RWPE2 (cell line): ENCODE results near the gene HSPB8.

ENCODE experiments used
- ATAC-seq: fragments of 200-7000 bp; cut with Tn5 transposase; 3 replicates; pipeline ENCODE4 v1.9.1; 2021; ENCODE audit warnings: low read depth
- DNase-seq: peaks from one replicate; pipeline ENCODE4 v3.0.0-alpha.2; 2020; ENCODE audit warnings: low spot score
- H3K27ac ChIP-seq: fragments of 450-650 bp; 2 replicates; pipeline ENCODE4 v1.5.1; 2017; ENCODE audit warnings: mild to moderate bottlenecking; ENCODE audit not compliant: poor library complexity, severe bottlenecking
- H3K27me3 ChIP-seq: fragments of 250-450 bp; sonication (Bioruptor Pico); 2 replicates; pipeline ENCODE4 v1.5.1; 2021; ENCODE audit warnings: mild to moderate bottlenecking, moderate library complexity; ENCODE audit not compliant: insufficient read depth, poor library complexity, severe bottlenecking
- H3K36me3 ChIP-seq: fragments of 250-450 bp; sonication (Bioruptor Pico); 2 replicates; pipeline ENCODE4 v1.5.1; 2020; ENCODE audit warnings: low read depth, mild to moderate bottlenecking, moderate library complexity
- H3K4me1 ChIP-seq: fragments of 250-450 bp; sonication (Bioruptor Pico); 2 replicates; pipeline ENCODE4 v1.5.1; 2021; ENCODE audit warnings: mild to moderate bottlenecking, moderate library complexity; ENCODE audit not compliant: insufficient read depth, poor library complexity, severe bottlenecking
- H3K4me3 ChIP-seq: fragments of 250-450 bp; sonication (Bioruptor Pico); 2 replicates; pipeline ENCODE4 v1.5.1; 2021; ENCODE audit warnings: mild to moderate bottlenecking, moderate library complexity; ENCODE audit not compliant: severe bottlenecking
- H3K9me3 ChIP-seq: fragments of 250-450 bp; sonication (Bioruptor Pico); 2 replicates; pipeline ENCODE4 v1.5.1; 2021; ENCODE audit warnings: mild to moderate bottlenecking, moderate library complexity; ENCODE audit not compliant: severe bottlenecking
- TF ChIP-seq, protein P1 (sequence below): fragments of 450-650 bp; IDR thresholded peaks from one replicate; pipeline ENCODE4 v1.5.1; 2017; ENCODE audit warnings: mild to moderate bottlenecking, moderate library complexity; ENCODE audit not compliant: poor library complexity, severe bottlenecking

Gene HSPB8

DNA sequence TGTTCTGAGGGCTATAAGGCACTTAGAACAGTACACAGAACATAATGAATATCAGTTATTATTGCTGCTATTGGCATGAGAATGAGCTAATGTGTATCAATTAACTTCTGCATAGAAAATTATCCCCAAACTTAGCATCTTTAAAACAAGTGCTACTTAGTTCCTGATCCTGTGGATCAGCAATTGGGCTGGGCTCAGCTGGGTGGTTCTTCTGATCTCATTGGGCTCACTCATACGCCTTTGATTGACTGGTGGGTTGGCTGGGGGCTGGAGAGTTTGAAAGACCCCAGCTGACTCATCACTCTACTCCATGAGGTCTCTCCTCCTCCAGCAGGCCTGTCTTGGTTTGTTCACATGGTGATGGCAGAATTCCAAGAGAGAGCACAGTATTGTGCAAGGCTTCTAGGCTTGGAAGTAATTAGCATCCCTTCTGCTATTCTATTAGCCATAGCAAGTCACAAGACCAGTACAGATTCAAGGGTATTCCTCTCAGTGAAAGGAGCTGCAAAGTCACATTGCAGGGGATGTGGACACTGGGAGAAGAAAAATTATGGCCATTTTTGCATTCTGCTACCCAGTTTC lies 27.2 kb upstream of the HSPB8 start:
- TF ChIP-seq, protein P1, sequence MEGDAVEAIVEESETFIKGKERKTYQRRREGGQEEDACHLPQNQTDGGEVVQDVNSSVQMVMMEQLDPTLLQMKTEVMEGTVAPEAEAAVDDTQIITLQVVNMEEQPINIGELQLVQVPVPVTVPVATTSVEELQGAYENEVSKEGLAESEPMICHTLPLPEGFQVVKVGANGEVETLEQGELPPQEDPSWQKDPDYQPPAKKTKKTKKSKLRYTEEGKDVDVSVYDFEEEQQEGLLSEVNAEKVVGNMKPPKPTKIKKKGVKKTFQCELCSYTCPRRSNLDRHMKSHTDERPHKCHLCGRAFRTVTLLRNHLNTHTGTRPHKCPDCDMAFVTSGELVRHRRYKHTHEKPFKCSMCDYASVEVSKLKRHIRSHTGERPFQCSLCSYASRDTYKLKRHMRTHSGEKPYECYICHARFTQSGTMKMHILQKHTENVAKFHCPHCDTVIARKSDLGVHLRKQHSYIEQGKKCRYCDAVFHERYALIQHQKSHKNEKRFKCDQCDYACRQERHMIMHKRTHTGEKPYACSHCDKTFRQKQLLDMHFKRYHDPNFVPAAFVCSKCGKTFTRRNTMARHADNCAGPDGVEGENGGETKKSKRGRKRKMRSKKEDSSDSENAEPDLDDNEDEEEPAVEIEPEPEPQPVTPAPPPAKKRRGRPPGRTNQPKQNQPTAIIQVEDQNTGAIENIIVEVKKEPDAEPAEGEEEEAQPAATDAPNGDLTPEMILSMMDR = no peak
- ATAC-seq (no peak), DNase-seq (no peak)
- H3K36me3 ChIP-seq = no peaks in the 10 kb centered on the region
- H3K4me3 ChIP-seq = no peak overlapping the region
- no peaks in the 10 kb centered on the region for H3K9me3 ChIP-seq
- H3K27me3 ChIP-seq = no peaks in the 10 kb centered on the region
- no peaks in the 10 kb centered on the region for H3K4me1 ChIP-seq
- no peak overlapping the region for H3K27ac ChIP-seq

DNA sequence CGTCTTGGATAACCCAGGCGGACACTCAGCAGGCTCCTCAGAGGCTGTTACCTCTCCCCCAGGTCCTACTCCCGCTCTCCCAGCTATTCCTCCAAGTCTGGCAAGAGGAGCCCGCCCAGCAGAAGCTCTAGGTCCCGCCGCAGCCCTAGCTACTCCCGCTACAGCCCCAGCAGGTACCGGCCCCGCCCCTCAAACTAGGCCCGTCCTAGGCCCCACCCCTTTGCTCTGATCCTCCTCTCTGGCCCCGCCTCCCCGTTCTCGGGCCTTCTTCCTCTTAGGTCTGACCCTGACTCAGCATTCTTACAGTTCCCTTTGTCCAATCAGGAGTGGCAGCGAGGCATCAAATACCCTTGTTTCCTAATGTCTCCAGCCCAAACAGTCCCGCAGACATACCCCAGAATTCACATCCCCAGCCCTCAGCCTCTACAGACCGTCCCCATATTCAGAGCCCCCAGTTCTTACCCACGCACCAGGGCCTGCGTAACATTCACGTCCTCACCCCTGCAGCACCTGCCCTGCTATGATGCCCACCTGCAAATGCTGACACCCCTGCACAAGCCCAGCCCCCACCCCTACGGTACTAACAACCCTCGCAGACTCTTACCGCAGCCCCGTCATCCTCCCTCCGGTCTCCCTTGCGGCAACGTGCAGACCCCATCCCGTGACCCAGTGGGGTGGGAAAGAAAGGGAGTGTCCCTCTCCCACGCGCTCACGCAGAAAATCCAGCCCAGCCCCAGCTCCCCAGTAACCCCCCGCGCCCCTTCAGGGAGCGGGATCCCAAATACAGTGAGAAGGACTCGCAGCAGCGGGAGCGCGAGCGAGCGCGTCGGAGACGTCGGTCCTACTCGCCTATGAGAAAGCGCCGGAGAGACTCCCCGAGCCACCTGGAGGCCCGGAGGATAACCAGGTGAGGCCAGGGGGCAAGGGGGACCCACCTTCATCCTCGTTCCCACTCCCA lies 25.0 kb upstream of the HSPB8 start:
- Histone ChIP-seq H3K36me3 (no peaks in the 10 kb centered on the region), H3K27me3 (no peaks in the 10 kb centered on the region), H3K4me1 (no peaks in the 10 kb centered on the region), H3K27ac (no peak overlapping the region), H3K9me3 (no peaks in the 10 kb centered on the region), H3K4me3 (no peak overlapping the region)
- TF ChIP-seq, protein P1 = no peak
- DNase-seq (no peak), ATAC-seq (peak; percentile 50; the same call in 2 of the 3 replicates)

DNA sequence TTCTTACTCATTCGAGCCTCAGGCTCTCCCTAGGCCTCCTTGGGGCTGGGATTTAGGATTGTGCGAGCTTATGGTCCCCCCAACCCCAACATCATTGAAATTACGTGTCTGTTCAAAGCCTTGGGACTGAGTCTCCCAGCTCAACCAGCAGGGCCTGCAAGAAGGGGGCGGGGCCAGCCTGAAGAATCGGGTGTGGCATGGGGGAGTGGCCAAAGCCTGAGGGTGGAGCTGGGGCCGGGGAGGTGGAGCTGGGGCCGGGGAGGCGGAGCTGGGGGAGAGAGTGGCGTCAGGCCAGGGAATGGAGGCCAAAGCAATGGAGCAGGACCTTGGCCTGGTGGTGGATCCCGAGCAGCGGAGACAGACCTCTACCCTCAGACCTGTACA lies 24.3 kb upstream of the HSPB8 start:
- Histone ChIP-seq H3K4me3 (no peak overlapping the region), H3K9me3 (no peaks in the 10 kb centered on the region), H3K27me3 (no peaks in the 10 kb centered on the region), H3K4me1 (no peaks in the 10 kb centered on the region), H3K36me3 (no peaks in the 10 kb centered on the region), H3K27ac (no peak overlapping the region)
- no peak for ATAC-seq
- TF ChIP-seq, protein P1 = no peak
- DNase-seq = no peak

DNA sequence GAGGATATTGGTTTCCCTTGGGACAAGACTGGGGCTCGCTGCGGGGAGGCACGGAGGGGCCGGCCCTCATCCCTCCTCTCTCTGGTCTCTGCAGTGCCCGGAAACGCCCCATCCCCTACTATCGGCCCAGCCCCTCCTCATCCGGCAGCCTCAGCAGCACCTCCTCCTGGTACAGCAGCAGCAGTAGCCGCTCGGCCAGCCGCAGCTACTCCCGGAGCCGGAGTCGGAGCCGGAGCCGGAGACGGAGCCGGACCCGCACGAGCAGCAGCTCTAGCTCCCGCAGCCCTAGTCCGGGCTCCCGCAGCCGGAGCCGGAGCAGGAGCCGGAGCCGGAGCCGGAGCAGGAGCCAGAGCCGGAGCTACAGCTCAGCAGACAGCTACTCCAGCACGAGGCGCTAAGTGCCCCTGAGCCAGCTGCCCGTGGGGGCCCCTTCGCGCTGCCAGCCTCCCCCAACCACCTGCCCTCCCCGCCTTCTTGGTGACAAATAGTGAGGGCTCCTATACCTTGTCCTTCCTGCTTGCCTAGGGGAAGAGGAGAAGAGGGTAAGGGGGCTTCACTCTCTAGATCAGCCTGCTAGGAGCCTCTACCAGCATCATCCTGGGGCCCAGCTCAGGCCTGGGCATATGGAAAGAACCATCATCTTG lies 22.2 kb upstream of the HSPB8 start:
- no peaks in the 10 kb centered on the region for H3K9me3 ChIP-seq
- TF ChIP-seq, protein P1 = no peak
- no peak for ATAC-seq
- no peaks in the 10 kb centered on the region for H3K27me3 ChIP-seq
- H3K4me1 ChIP-seq = no peaks in the 10 kb centered on the region
- no peak overlapping the region for H3K4me3 ChIP-seq
- H3K36me3 ChIP-seq = no peaks in the 10 kb centered on the region
- H3K27ac ChIP-seq = no peak overlapping the region
- DNase-seq = no peak
